ENCODE data around the gene MRC1.

GRCh38 chr10:17891435-17891834 lies 82.3 kb downstream of the MRC1 start:
- TF ChIP-seq CTCF (IDR thresholded peaks at IDR 0.05): no peak
- no peak for TF ChIP-seq POLR2A (IDR thresholded peaks at IDR 0.05)

Data from lower leg skin (tissue), 3 donors.